Measurements from ENCODE around the gene RTN4RL1.
A peak's percentile ranks its signal among the peaks of the same experiment; 100 is the strongest.
"Not testable (repeated sequence)": the region's sequence is repeated elsewhere in the genome, so short reads cannot be mapped to it uniquely, and the experiment has no call there.

RTN4RL1 gene

DNA sequence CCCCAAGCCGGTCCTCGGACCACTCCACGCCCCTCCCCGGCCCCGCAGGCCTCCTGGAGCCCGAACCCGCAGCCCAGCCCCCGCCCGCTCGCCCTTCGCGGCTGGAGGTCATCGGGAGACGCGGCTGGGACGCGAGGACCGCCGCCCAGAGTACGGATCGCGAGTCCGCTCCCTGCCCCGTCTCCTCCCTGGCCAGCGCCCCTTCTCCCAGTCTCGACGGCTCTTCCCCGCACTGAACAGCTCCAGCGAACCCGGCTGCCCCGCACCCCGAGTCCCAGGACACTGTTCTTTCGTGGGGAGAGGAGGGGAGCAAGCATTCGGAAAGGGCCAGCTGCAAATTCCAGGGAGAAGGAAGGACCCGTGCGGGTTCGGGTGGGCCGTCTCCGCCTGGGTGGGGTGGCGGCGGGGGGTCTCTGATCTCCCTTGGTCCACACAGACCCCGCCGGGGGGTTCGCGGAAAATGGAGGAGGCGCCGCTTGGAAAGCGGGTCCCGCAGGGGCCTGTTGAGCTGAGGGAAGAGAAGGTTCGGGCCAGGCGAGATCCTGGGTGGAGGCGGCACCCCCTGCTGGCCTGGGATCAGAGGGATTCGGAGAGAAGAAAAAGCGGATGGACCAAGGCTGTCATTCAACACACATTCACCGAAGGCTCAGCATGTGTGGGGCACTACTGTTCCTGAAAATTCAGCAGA, 632 bp upstream of the RTN4RL1 start:
- DNase-seq (ENCODE audit: low read depth) = peak; percentile 50

GRCh38 chr17:2024572-2025219, 438 bp downstream of the RTN4RL1 start:
- no peak for DNase-seq (ENCODE audit: low read depth)

DNA sequence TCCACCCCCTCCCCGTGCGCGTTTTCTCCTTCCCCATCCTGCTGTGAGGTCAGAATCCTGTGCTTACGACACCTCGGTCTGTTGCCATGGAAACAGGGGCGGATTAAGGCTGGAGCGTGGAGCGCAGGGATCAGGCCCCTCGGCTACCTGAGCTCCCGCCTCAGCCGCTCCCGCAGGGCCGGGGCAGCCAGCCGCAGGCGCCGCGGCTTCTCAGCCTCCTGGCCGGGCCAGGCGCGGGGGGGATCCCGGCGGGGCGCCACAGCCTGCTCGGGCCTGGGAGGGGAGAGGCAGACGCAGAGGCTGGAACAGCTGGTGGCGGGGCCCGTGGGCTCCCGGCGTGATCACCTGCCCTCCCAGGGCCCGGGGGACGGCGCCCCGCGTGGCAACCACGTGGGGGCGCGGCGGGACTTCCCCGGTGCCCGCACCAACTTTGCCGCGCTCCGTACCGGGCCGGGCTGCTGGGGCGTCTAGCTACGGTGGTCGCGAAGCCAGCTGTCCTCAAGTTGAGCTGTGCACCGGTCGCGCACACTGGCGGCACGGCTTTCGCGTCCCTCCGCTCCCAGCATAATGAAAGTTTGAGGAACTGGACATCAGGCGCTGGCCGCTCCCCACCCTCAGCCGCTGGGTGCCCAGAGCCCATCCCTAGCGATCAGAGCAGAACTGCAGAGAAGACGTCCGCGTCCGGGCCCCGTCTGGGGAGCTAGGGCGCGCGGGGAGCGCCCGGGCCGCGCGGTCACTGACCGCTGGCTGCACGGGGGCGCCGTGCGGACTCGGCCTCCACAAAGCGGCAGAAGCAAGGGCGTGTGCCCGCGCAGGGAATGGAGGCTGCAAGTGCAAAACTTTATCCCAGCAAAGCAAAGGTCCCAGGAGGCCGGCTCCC, 1.2 kb downstream of the RTN4RL1 start:
- peak; percentile 70 for DNase-seq (ENCODE audit: low read depth)

DNA sequence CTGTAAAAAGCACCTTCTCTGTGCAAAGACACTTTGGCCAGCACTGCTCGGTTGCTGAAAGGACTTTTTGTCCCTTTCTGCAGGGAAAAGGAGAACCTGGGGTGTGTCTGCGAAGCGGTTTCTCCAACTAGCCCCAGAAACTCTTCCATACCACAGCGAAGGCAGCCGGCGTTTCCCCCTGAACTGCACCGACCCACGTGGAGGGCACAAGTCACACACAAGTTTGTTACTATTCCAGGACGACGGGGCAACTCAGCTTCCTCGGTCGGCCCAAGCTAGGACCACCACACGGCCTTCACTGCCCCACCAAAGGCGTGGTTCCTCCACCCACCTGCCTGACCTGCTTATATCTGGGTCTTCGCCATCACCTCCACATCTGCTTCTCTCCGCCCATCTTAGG, 1.9 kb downstream of the RTN4RL1 start:
- no peak for DNase-seq (ENCODE audit: low read depth)

DNA sequence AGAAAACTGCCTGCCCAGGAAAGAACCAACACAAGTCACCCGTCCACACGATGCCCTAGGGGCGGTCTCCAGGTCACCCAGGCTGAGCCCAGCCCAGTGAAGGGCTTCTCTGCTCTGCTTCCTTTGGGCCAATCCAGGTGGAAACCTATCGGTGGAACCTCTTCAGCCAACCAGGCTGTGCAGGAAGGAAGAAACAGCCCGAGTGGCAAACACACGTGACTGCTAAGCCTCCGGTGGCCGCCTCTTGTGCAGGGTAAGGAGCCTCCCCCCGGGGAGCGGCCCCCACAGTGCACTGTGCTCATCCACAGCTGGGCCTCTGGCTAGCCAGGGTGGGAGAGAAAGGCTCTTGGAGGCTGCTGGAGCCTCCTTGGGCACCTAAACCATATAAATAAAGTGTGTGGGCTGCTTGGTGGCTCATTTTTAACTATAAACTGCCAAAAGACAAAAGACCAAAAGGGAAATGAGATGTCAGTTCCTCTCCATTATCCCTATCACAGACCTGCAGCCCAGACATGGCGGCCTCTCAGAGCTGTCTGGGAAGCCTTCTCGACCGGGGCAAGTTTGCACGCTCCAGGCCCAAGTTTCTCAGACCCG, 2.4 kb downstream of the RTN4RL1 start:
- no peak for DNase-seq (ENCODE audit: low read depth)

DNA sequence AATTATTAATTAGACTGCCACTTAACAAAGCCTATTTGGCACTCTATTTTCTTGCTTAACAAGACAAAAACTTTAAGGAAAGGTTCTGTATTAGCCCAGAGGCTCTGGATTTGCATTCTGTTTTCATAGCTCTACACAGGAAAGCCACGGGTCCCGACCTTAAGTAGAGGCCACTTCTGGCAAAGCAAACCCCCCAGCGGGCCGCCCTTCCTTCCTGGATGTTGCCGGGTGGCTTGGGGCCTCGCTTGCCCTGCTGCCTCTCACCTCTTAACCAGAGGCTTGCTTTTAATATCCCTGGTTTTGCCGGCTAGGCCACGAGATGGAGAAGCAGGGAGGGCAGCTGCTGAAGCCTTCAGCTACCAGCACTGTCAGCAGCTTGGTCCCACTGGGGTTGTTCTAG, 4.4 kb downstream of the RTN4RL1 start:
- no peak for DNase-seq (ENCODE audit: low read depth)

DNA sequence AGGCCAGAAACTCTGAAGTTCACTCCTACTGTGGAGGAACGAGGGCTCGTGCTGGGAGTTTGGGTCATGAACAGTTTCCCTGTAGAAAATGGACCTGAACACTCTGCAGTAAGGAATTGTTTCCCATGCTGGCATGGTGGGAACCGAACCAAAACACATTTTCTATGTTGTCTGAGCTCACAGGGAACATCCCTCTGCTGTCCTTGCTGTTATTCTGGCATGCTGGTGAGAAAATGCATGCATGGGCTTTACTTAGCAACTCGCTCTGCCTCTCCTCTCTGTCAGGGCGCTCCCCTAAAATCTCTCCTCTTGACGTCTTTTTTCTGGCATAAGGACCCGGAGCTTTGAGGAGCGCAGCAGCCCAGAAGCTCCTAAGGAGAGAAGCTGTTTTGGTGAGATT, 5.4 kb downstream of the RTN4RL1 start:
- DNase-seq (ENCODE audit: low read depth) = no peak

- DNase-seq (ENCODE audit: low read depth) = no peak
Observed at GRCh38 chr17:2018716-2019510, 6.2 kb downstream of the RTN4RL1 start.

DNA sequence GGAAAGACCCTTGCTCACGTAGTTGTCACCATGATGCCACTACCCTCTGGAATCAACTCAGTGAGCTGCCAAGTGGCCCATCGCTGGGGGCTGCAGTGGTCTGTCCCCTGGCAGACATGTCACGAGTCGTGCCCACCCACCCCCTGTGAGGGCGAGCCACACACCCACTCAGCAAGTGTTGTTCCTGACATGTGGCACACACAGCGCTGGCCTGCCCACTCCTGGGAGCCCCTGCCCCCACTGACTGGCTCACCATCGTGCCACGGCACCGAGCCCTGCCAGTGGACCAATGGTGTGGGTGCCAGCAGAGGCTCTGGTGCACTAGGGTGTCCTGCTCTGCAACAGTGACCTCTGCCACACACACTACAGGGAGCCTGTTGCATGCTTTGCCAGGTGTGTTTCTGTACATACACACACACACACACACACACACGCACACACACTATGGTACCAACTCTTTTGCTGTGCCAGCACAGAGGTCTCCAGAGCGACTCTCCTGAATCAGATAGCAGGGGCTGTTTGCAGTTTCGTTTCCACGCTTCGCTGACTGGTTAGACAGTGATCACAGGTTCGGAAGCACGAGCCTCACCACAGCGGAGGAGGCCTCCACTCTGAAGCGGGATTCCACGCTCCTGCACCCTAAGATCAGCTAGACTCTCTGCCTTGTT, 7.7 kb downstream of the RTN4RL1 start:
- DNase-seq (ENCODE audit: low read depth) = no peak

- no peak for DNase-seq (ENCODE audit: low read depth)
Observed at GRCh38 chr17:2016494-2016893, 8.6 kb downstream of the RTN4RL1 start.

- DNase-seq (ENCODE audit: low read depth) = no peak
Observed at GRCh38 chr17:2015314-2015713, 9.8 kb downstream of the RTN4RL1 start.

GRCh38 chr17:2013994-2014317, 11.2 kb downstream of the RTN4RL1 start:
- DNase-seq (ENCODE audit: low read depth) = no peak

DNA sequence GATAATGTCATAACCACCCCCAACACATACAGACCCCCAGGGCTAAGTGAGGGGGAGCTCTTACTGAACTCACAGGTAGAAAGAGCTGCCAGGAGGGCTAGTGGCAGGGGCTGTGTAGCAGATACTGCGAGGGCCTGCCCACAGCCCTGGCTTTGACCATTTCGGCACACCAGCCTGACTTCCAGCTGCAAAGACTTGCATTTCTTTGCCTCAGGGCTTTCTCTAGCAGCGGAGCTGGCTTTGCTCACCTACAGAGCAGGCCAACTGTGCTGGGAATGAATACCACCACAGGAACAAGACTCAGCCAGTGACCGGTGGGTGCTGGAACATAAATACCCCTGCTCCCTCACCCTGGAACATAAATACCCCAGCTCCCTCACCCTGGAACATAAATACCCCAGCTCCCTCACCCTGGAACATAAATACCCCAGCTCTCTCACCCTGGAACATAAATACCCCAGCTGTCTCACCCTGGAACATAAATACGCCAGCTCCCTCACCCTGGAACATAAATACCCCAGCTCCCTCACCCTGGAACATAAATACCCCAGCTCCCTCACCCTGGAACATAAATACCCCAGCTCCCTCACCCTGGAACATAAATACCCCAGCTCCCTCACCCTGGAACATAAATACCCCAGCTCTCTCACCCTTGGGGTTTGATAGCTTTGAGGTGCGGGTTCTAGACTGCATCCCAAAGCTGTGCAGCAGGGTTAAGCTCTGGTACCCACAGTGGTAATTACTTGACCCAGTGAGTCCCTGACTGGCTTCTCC, 11.7 kb downstream of the RTN4RL1 start:
- not testable (repeated sequence) for DNase-seq (ENCODE audit: low read depth)

DNA sequence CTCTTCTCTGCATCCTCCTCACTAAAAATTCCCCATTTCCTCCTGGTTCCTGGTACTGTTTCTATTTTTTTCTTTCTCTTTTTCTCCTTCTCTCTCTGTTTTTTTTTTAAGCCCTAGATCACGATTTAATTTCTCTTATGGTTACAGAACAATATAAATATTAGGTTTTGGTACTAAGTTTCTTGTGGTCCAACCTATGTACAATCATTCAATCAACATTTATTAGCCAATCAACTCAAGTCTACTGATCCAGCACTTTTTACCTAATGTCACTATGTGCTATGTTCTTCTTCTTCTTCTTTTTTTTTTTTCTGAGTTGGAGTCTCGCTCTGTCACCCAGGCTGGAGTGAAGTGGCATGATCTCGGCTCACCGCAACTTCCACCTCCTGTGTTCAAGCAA, 12.6 kb downstream of the RTN4RL1 start:
- DNase-seq (ENCODE audit: low read depth) = no peak

DNA sequence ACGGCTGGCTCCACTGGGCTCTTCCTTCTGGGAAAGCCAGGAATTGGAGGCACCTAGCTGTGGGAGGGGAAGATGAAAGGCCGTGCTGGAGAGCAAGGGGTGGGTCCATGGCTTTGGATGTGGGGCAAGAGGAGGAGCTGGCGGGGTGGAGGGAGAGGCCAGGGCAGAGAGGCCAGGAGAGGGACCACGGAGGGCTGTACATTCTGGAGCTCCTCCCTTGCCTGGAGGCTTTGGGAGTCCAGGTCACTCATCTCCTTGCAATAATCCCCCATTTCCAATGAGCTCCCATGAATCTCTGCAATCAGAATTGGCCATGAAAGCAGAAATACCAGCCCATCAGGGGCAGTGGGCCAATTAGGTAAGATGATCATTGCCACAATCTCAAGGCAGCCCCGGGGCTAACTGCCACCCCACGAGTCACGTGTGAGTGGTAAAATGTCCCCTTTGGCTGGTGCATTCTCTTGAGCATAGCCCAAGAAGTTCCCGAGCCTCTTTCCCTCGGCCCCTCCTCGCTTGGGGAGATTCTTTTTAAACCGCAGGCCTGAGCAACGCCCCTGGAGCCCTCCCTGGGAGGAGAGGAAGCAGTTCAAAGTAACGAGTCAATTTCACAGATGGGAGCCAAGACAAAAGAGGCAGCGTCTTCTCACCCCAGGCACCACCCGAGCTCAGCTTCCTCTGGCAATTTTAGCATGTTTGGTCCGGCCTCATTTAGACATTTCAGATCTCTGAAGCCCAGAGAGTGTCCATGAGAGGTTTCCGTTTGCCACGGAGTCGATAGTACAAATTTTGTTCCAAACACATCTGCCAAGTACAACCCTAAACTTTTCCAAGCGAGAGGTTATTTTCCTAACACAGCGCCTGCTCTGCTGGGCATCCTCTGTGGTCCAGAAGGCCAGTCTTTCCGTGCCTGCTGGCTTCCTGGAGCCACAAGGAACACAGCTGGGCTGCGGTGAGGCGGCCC, 13.4 kb downstream of the RTN4RL1 start:
- no peak for DNase-seq (ENCODE audit: low read depth)

DNA sequence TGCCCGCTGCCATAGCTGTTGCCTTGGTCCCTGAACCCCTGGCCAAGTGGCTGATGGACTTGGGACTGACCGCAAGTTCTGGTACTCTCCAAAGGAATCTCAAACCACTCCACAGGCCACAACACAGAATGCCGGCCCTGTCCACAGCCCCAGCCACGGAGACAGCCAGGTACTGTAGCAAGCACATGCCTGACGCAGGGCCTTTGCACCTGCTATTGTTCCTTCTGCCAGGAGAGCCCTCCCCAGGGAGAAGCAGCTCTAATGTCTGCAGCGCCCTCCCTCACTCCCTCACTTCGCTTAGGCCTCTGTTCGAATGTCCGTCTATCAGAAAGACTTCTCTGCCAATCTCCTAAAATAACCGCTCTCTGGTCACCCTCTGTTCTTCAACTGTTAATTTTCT, 15.4 kb downstream of the RTN4RL1 start:
- no peak for DNase-seq (ENCODE audit: low read depth)

GRCh38 chr17:2008332-2009126, 16.6 kb downstream of the RTN4RL1 start:
- no peak for DNase-seq (ENCODE audit: low read depth)

DNA sequence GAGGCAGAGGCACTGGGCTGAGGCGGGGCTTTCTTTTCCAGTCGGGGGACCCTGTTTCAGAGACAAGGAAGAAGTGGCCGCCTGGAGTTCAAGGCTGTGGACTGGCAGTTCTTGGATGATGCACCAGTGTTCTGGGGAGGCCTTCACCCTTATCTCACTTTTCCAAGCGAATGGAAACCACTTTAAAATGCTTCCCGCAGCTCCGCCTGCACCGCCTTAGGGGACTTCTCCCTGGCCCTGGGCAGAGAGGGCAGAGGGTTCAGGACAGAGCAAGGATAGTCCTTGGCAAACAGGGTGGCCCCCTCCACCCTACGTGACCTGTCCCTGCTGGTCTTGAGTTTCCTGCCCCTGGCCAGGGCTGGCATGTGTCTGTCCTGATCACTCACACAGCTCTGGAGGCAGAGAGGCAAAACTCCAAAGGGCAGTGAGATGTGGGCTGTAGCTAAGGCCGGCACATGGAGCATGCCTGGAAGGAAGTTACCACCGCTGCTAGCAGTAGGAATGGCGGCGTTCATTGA, 20.6 kb downstream of the RTN4RL1 start:
- peak; percentile 29 for DNase-seq (ENCODE audit: low read depth)
